PC-9 (cell line): ENCODE data around the gene PPP1R9A.

ENCODE experiments used
- EZH2 ChIP-seq: fragments of 200-600 bp; sonication (generic); IDR thresholded peaks from 2 replicates; pipeline ENCODE4 v1.8.0; 2017; ENCODE audit warnings: antibody characterized with exemption, low read depth
- TF ChIP-seq, protein P1 (sequence below): fragments of 200-600 bp; sonication (generic); conservative IDR thresholded peaks from 2 replicates; pipeline ENCODE4 v1.6.1; 2017; ENCODE audit warnings: mixed run types, antibody characterized with exemption, mild to moderate bottlenecking, moderate library complexity

DNA sequence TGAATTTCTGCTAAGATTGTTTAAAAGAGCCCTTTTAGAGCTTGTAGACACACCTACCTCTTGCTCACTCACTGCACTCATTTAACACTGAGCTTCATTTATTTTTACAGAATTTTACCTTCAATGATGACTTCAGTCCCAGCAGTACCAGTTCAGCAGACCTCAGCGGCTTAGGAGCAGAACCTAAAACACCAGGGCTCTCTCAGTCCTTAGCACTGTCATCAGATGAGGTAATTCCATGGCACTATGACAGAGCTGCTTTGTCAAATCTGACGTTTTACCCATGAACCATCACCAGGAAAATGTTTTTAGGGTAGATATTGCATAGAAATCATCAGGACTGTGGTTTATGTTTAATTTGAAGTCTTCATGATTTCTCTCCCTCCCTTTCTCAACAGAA, 378.7 kb downstream of the PPP1R9A start:
- TF ChIP-seq, protein P1, sequence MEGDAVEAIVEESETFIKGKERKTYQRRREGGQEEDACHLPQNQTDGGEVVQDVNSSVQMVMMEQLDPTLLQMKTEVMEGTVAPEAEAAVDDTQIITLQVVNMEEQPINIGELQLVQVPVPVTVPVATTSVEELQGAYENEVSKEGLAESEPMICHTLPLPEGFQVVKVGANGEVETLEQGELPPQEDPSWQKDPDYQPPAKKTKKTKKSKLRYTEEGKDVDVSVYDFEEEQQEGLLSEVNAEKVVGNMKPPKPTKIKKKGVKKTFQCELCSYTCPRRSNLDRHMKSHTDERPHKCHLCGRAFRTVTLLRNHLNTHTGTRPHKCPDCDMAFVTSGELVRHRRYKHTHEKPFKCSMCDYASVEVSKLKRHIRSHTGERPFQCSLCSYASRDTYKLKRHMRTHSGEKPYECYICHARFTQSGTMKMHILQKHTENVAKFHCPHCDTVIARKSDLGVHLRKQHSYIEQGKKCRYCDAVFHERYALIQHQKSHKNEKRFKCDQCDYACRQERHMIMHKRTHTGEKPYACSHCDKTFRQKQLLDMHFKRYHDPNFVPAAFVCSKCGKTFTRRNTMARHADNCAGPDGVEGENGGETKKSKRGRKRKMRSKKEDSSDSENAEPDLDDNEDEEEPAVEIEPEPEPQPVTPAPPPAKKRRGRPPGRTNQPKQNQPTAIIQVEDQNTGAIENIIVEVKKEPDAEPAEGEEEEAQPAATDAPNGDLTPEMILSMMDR = no peak
- no peak for TF ChIP-seq EZH2
